Gastrocnemius medialis (tissue), 4 donors: ENCODE measurements around the gene RNF19B.
"Not testable (repeated sequence)": the region's sequence is repeated elsewhere in the genome, so short reads cannot be mapped to it uniquely, and the experiment has no call there.

Experiments used
- POLR2A ChIP-seq, 2 donors: fragments of 450-650 bp; IDR thresholded peaks; one replicate each; pipeline ENCODE4 v1.6.1; 2017; ENCODE audit warnings: antibody characterized with exemption in 2 of 2, mild to moderate bottlenecking in 2 of 2, moderate library complexity in 2 of 2
- TF ChIP-seq, protein P1 (sequence below), 5 experiments: fragments of 450-650 bp in 3 of 5; fragments of 200-600 bp in 2 of 5; sonication (generic) in 2 of 5; IDR thresholded peaks in 4 of 5; conservative IDR thresholded peaks in 1 of 5; 1 replicate in 4 of 5; 2 replicates in 1 of 5; pipeline ENCODE4 v1.5.1; 2016 to 2019; ENCODE audit warnings: antibody characterized with exemption in 5 of 5, mild to moderate bottlenecking in 3 of 5, moderate library complexity in 3 of 5

DNA sequence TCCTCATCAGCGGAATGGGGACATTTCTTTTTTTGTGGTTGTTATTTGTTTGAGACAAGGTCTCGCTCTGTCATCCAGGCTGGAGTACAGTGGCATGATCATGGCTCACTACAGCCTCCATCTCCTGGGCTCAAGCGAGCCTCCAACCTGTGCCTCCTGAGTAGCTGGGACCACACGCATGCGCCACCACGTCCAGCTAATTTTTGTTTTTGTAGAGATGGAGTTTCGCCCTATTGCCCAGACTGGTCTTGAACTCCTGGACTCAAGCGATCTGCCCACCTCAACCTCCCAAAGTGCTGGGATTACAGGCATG is 28.7 kb upstream of the RNF19B start:
- TF ChIP-seq, protein P1, sequence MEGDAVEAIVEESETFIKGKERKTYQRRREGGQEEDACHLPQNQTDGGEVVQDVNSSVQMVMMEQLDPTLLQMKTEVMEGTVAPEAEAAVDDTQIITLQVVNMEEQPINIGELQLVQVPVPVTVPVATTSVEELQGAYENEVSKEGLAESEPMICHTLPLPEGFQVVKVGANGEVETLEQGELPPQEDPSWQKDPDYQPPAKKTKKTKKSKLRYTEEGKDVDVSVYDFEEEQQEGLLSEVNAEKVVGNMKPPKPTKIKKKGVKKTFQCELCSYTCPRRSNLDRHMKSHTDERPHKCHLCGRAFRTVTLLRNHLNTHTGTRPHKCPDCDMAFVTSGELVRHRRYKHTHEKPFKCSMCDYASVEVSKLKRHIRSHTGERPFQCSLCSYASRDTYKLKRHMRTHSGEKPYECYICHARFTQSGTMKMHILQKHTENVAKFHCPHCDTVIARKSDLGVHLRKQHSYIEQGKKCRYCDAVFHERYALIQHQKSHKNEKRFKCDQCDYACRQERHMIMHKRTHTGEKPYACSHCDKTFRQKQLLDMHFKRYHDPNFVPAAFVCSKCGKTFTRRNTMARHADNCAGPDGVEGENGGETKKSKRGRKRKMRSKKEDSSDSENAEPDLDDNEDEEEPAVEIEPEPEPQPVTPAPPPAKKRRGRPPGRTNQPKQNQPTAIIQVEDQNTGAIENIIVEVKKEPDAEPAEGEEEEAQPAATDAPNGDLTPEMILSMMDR (IDR thresholded peaks at IDR 0.05 in 4 of 5, conservative IDR thresholded peaks at IDR 0.05 in 1 of 5): not testable (repeated sequence)
- TF ChIP-seq POLR2A (IDR thresholded peaks at IDR 0.05): not testable (repeated sequence)
